Activated naive CD4-positive, alpha-beta T cell treated with anti-CD3 and anti-CD28 coated beads, Interleukin-2, amount 50 U/mL, for 16 hours (primary cell): Measurements from ENCODE around the gene TMEFF2.

Experiments
- DNase-seq: peaks from one replicate; pipeline ENCODE4 v3.0.0-alpha.2; 2020

The TMEFF2 gene, protein sequence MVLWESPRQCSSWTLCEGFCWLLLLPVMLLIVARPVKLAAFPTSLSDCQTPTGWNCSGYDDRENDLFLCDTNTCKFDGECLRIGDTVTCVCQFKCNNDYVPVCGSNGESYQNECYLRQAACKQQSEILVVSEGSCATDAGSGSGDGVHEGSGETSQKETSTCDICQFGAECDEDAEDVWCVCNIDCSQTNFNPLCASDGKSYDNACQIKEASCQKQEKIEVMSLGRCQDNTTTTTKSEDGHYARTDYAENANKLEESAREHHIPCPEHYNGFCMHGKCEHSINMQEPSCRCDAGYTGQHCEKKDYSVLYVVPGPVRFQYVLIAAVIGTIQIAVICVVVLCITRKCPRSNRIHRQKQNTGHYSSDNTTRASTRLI

GRCh38 chr2:192194866-192195547, at the start of gene TMEFF2:
Gene TMEFF2, minus strand, starts transcription at chr2:192194933. Its CDS starts 409 bp downstream, at chr2:192194524.
- DNase-seq = peak; percentile 38

GRCh38 chr2:192243488-192243887, 48.8 kb upstream of the TMEFF2 start:
- DNase-seq = no peak

DNA sequence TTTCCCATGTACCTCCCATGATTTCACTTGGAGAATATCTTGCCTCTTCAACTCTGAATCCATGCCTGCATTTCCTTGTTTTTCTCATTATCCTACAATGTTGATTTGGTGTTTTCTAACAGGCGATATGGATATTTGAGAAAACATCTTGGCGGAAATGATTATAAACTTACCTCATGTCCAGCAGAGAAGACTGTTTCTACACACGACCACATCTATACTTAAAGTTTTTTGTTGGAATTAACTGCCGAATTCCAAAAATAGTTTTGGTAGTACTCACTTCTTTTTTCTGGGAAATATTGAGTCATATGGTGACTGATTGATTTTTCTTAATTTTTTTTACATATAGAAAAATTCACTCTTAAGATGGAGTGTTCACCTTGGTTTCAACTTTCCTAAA, 41.4 kb upstream of the TMEFF2 start:
- DNase-seq = no peak

DNA sequence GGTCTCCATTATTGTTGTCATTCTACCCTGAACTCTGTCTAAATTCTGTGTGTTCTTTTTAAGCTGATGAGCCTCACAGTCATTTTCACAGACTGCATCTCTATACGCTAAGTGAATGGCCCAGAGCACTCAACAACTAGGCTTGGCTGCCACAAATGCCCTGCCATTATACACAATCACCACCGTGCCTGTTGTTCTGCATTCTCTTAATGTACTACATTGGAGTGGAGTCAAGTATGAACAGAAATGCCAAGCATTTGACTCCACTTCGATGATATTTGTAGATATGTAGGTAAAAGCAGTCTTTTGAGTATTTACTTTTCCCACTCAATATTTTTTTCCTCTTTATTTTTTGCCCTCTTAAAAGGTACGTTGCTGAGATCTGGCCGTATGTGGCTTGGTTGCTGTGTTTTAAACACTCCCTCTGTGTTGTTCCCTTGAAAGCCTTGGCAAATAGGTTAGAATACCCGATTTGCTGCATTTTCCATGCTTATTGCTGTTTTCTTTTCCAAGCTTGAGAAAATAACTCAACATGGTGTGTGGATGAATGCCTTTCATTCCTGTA, 36.2 kb upstream of the TMEFF2 start:
- DNase-seq = no peak

- no peak for DNase-seq
Measured at GRCh38 chr2:192228685-192229084, 34.0 kb upstream of the TMEFF2 start.

DNA sequence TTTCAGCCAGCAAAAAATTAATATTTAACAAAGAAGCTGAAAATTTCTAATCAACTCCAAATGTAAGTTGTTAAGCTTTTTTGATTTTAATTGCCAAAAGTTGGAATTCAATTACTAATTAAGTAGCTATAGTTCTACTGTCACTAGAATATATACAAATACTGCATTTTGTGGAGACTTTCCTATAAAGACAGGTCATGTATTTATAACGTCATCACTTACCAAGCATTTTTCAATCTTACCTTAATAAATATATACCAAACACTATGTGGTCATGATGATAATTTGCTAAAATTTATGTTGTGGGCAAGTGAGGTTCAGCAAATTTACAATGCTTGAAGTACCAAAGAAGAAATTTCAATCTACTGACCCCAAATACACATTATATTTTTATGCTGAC, 24.2 kb upstream of the TMEFF2 start:
- no peak for DNase-seq

- DNase-seq = no peak
Measured at GRCh38 chr2:192218377-192218776, 23.6 kb upstream of the TMEFF2 start.

DNA sequence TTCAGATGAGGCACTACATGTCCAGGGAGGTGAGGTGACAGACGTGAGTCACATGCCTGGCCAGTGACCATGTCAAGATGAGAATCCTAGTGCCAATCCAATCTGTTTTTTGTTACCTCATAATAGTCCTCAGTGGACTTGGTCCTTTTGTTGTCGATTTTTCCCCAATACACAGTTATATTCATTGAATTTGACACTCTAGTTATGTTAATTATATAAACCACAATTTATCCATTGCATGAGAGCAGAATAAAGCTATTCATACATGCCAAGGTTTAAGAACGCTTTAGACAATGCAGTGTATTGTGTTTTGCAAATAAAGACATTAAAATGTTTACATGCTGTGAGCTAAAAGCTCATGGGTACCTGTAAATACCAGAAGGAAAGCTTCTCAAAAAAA, 21.6 kb upstream of the TMEFF2 start:
- no peak for DNase-seq

DNA sequence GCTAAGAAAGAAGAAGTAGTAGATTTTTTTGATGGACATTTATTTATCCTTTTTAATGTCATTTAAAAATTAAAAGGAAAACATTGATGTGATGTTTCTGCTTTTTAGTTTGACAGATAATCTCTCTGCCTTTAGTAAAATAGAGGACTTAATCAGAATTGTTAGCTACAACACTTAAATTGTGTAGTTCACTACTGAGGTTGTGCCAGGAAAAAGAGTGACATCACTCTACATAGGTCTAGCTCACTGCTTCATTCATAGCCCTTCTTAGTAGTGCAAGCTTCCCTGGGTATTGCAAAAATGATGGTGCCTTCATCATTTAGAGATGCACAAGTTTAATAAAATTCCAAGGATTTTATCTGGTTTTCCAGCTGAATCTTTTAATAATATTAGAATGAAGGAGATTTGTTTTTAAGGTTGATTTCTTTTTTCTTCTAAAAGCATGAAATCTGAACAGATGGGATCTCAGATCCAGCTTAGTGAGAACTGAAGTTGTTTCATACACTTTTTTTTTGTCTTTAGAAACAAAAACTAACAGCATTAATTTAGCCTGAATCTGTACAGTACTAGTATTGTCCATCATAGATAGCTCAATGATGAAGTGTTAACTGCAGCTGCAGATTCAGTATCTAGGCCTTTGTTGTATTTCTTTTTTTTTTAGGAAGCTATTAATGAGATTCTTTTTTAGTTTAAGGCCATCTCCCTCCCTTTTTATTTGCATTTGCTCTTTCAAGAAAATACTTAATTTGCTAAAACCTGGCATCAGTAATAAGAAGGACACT, 20.6 kb upstream of the TMEFF2 start:
- DNase-seq = no peak

DNA sequence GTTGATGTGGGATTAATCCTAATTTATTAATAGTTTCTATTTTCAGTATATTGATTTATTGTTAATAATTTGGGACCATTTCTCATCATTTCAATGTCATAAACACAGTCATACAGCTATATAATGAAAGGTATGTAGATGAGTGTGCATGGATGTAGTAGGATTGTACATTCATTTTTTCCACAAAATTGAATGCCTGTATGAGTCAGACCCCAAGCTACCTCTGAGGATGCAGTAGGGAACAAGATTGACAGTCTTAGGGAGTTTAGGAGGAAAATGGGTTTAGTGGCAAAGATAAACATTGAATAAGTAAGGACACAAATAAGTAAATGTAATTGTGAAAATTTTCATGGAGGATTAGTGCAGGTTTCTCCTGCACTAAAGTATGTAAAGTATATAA, 14.1 kb upstream of the TMEFF2 start:
- DNase-seq = no peak

DNA sequence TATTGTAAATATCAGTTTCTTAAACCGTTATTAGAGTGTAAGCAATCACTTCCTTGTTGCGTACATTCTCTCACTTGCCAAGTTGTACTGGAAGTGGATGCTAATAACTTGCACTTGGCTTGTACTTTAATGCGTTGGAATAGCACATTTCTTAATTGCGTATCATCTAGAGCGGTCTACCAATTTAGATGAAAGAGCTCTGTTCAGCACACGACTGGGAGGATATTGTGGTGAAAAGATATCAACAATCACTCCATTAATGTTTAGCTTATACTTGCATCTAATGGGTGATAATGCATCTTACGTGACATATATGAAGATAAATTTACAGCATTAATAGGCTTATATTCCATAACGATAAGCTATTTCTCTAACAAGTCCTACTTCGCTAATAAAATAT, 11.7 kb upstream of the TMEFF2 start:
- no peak for DNase-seq

GRCh38 chr2:192203876-192204275, 9.1 kb upstream of the TMEFF2 start:
- no peak for DNase-seq

GRCh38 chr2:192202373-192202772, 7.6 kb upstream of the TMEFF2 start:
- no peak for DNase-seq

- DNase-seq = no peak
Measured at GRCh38 chr2:192201116-192201515, 6.4 kb upstream of the TMEFF2 start.

DNA sequence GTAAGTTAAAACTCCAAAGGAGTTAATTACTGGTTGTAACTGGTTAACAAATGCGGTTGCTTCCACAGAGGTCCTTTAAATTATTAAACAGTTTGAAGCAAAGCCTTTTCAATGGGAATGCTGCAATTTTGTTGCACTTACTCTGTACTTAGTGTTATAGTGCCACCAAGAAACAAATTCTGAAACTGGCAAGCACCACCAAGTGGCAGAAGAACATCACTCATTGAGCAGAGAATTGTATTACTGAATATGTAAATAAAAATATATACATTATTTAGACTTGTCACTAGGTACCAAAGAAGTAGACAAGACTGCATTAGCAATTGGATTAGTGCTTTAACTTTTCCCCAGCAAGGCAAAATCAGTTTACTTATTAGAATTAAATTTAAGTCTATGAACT, 2.6 kb upstream of the TMEFF2 start:
- no peak for DNase-seq

DNA sequence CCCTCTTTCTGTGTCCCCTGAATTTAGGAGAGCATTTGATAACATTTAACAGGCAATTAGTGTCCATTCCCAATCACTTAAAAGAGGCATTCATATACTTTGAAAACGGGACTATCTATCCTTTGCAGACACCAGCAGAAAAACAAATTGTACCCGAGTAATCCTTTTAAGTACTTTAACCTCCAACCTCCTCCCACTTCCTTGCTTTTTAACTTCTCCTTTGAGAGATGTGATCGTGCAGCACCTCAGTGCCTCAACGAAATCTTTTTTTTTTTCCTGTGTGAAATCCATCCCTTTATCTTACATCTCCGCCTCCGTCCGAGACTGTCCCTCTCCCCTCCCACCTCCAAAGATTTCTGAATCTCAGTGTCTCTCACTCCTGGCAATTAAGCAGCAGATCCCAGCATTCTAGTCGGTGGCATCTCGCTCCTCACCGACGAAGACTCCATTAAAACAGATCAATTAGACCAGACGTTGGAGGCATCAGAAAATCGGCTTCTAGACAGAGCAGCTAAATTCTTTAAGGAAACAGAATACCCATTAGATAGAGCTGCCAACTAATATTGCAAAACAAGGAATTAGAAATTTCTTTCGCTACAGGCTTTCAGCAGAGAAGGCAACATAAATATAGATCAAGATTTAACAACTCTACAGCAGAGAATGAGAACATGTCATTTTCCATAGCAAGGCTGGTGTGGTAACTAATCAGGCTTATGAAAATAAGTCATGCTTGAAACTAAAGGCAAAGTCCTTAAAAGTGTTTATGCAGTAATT, 1.9 kb upstream of the TMEFF2 start:
- no peak for DNase-seq

- peak; percentile 14 for DNase-seq
Measured at GRCh38 chr2:192195548-192196418, 1.1 kb upstream of the TMEFF2 start.

- DNase-seq = peak; percentile 25
Measured at GRCh38 chr2:192194265-192194865, 368 bp downstream of the TMEFF2 start.

- DNase-seq = no peak
Measured at GRCh38 chr2:192190474-192190873, 4.3 kb downstream of the TMEFF2 start.

- no peak for DNase-seq
Measured at GRCh38 chr2:192186806-192187205, 7.9 kb downstream of the TMEFF2 start.

DNA sequence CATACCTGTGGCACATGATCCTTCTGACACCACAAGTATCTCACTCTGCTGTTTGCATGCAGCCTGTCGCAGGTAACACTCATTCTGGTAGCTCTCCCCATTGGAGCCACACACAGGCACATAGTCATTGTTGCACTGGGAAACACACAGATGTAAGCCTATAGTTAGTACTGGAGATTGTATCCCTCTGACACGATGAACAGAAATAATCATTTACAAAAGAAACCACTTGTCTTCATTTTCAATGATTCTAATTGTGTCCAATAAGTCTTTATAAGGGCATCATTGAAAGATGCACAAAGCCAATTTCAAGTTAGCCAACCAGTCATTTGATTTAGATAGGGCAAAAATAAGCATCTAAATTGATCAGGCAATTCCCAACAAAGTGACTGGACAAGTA, 10.4 kb downstream of the TMEFF2 start:
- DNase-seq = no peak
